SU-DHL-6 (cell line): ENCODE measurements around the gene STK40.

Experiments used
- H2AFZ ChIP-seq: fragments of 200-600 bp; sonication (generic); 2 replicates; pipeline ENCODE4 v1.6.1; 2014; ENCODE audit warnings: low read depth, mild to moderate bottlenecking, moderate library complexity, mixed read lengths, antibody characterized with exemption, low read length; ENCODE audit not compliant: severe bottlenecking
- H3F3A ChIP-seq: fragments of 200-600 bp; shearing (Covaris generic); 2 replicates; pipeline ENCODE4 v1.6.0; 2016; ENCODE audit warnings: antibody characterized with exemption, mild to moderate bottlenecking; ENCODE audit not compliant: insufficient read depth
- H3K27ac ChIP-seq: fragments of 200-600 bp; sonication (generic); 2 replicates; pipeline ENCODE4 v1.5.1; 2016; ENCODE audit warnings: low read depth, mild to moderate bottlenecking, low read length, moderate library complexity, mixed read lengths
- H3K27me3 ChIP-seq: fragments of 200-600 bp; sonication (generic), shearing (Covaris generic); 2 replicates; pipeline ENCODE4 v1.6.0; 2014; ENCODE audit warnings: mild to moderate bottlenecking, low read length
- H3K36me3 ChIP-seq: fragments of 200-600 bp; sonication (generic); 2 replicates; pipeline ENCODE4 v1.6.1; 2014; ENCODE audit warnings: mild to moderate bottlenecking, low read length, mixed read lengths
- H3K4me2 ChIP-seq: fragments of 300-600, 200-600 bp; shearing (Covaris generic), sonication (generic); 2 replicates; pipeline ENCODE4 v1.6.0; 2014; ENCODE audit warnings: low read length, low read depth, mild to moderate bottlenecking; ENCODE audit not compliant: poor library complexity, severe bottlenecking
- H3K4me3 ChIP-seq: fragments of 200-600 bp; sonication (generic); 2 replicates; pipeline ENCODE4 v1.5.1; 2014; ENCODE audit warnings: antibody characterized with exemption, low read length, mild to moderate bottlenecking, mixed read lengths; ENCODE audit not compliant: insufficient read depth, poor library complexity, severe bottlenecking
- H3K79me2 ChIP-seq: fragments of 200-600 bp; sonication (generic); 2 replicates; pipeline ENCODE4 v1.6.1; 2014; ENCODE audit warnings: mild to moderate bottlenecking, low read length, moderate library complexity; ENCODE audit not compliant: insufficient read depth
- H3K9ac ChIP-seq: fragments of 200-600 bp; sonication (generic); 2 replicates; pipeline ENCODE4 v1.7.0; 2014; ENCODE audit warnings: mild to moderate bottlenecking, low read length
- H3K9me2 ChIP-seq: fragments of 200-600 bp; sonication (generic); replicated peaks from 2 replicates; pipeline ENCODE4 v1.6.1; 2014; ENCODE audit warnings: low read length; ENCODE audit not compliant: insufficient read depth
- H3K9me3 ChIP-seq: fragments of 200-600 bp; sonication (generic); 2 replicates; pipeline ENCODE4 v1.6.1; 2014; ENCODE audit warnings: low read length, mixed read lengths; ENCODE audit not compliant: insufficient read depth
- H4K20me1 ChIP-seq: fragments of 200-600 bp; sonication (generic); 2 replicates; pipeline ENCODE4 v1.6.1; 2014; ENCODE audit warnings: low read depth, mild to moderate bottlenecking, antibody characterized with exemption, low read length, moderate library complexity, mixed read lengths
- EZH2phosphoT487 ChIP-seq: fragments of 200-600 bp; sonication (generic), shearing (Covaris generic); conservative IDR thresholded peaks from 2 replicates; pipeline ENCODE4 v1.6.1; 2018; ENCODE audit warnings: mild to moderate bottlenecking, antibody characterized with exemption, low read length, moderate library complexity, mixed read lengths
- TF ChIP-seq, protein P1 (sequence below): fragments of 200-600 bp; sonication (generic); IDR thresholded peaks from one replicate; pipeline ENCODE4 v1.5.1; 2017; ENCODE audit warnings: antibody characterized with exemption, mild to moderate bottlenecking, low read length, moderate library complexity; ENCODE audit not compliant: insufficient read depth, poor library complexity, severe bottlenecking

The STK40 gene

DNA sequence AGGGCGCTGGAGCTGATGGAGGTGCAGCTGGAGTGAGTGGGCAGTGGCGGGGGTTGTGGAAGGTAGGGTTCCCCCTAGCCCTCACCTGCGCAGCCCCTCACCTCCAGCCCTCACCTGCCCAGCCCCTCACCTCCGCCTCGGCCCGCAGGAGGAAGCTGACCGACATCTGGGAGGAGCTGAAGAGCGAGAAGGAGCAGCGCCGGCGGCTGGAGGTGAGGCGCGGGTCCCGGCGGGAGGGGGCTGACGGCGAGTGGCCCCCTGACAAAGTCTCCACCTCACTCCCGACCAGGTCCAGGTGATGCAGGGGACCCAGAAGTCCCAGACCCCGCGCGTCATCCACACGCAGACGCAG, 65.0 kb downstream of the STK40 start:
- no peak overlapping the region for H3K9ac ChIP-seq
- no peaks in the 10 kb centered on the region for H3K27me3 ChIP-seq
- peak overlapping the region; percentile 14 for H3K4me2 ChIP-seq
- H3K36me3 ChIP-seq = no peaks in the 10 kb centered on the region
- H3K27ac ChIP-seq = no peak overlapping the region
- no peaks in the 10 kb centered on the region for H4K20me1 ChIP-seq
- H3K4me3 ChIP-seq = no peak overlapping the region
- H3K9me3 ChIP-seq = no peaks in the 10 kb centered on the region
- H3K9me2 ChIP-seq = no peaks in the 10 kb centered on the region
- H2AFZ ChIP-seq = no peak overlapping the region
- TF ChIP-seq, protein P1, sequence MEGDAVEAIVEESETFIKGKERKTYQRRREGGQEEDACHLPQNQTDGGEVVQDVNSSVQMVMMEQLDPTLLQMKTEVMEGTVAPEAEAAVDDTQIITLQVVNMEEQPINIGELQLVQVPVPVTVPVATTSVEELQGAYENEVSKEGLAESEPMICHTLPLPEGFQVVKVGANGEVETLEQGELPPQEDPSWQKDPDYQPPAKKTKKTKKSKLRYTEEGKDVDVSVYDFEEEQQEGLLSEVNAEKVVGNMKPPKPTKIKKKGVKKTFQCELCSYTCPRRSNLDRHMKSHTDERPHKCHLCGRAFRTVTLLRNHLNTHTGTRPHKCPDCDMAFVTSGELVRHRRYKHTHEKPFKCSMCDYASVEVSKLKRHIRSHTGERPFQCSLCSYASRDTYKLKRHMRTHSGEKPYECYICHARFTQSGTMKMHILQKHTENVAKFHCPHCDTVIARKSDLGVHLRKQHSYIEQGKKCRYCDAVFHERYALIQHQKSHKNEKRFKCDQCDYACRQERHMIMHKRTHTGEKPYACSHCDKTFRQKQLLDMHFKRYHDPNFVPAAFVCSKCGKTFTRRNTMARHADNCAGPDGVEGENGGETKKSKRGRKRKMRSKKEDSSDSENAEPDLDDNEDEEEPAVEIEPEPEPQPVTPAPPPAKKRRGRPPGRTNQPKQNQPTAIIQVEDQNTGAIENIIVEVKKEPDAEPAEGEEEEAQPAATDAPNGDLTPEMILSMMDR = no peak
- TF ChIP-seq EZH2phosphoT487 = no peak
- no peaks in the 10 kb centered on the region for H3F3A ChIP-seq
- H3K79me2 ChIP-seq = no peaks in the 10 kb centered on the region

DNA sequence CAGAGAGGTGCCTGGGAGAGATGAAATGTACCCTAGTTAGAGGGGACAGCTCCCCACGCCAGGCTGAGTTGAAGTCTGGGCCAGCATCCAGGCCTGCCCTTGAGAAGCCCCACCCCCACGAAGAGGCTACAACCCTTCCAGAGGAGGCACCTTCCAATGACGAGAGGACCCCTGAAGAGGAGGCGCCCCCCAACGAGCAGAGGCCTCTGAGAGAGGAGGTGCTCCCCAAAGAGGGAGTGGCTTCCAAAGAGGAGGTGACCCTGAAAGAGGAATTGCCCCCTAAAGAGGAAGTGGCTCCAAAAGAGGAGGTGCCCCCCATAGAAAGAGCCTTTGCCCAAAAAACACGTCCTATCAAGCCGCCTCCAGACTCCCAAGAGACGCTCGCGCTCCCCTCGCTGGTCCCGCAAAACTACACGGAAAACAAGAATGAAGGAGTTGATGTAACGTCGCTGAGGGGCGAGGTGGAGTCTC, 65.4 kb downstream of the STK40 start:
- Histone ChIP-seq H3K79me2 (no peaks in the 10 kb centered on the region), H3K9ac (no peak overlapping the region), H4K20me1 (no peaks in the 10 kb centered on the region), H2AFZ (no peak overlapping the region), H3F3A (no peaks in the 10 kb centered on the region), H3K36me3 (no peaks in the 10 kb centered on the region), H3K9me2 (no peaks in the 10 kb centered on the region), H3K27ac (no peak overlapping the region), H3K27me3 (no peaks in the 10 kb centered on the region), H3K9me3 (no peaks in the 10 kb centered on the region), H3K4me2 (no peak overlapping the region), H3K4me3 (no peak overlapping the region)
- no peak for TF ChIP-seq EZH2phosphoT487
- TF ChIP-seq, protein P1 = no peak

DNA sequence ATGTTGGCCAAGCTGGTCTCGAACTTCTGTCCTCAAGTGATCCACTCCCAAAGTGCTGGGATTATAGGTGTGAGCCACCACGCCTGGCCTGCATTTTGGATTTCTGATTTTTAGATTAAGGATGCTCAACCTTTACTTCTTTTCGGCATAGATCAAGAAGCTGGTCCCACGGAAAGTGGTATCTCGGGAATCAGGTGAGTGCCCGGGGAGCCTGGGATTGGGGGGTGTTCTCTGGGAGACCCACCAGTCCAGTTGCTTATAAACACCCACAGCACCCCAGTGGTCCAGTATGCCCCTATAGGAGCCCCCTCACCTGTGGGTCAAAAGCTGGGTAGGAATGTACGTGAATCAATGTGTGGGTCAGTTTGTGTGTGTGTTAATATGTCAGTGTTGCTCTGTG, 76.3 kb downstream of the STK40 start:
- TF ChIP-seq, protein P1 = no peak
- TF ChIP-seq EZH2phosphoT487 = no peak
- no peaks in the 10 kb centered on the region for H3K9me3 ChIP-seq
- no peak overlapping the region for H2AFZ ChIP-seq
- H3K27ac ChIP-seq = no peak overlapping the region
- H3K9me2 ChIP-seq = no peaks in the 10 kb centered on the region
- no peak overlapping the region for H3K4me2 ChIP-seq
- H3K27me3 ChIP-seq = no peaks in the 10 kb centered on the region
- 0 out of 2 replicates have a peak, but pooled peaks cover 2% of the 10 kb centered on the region for H3K36me3 ChIP-seq
- H3K9ac ChIP-seq = no peak overlapping the region
- peaks cover 16% of the 10 kb centered on the region for H3F3A ChIP-seq
- H3K79me2 ChIP-seq = no peaks in the 10 kb centered on the region
- no peak overlapping the region for H3K4me3 ChIP-seq
- H4K20me1 ChIP-seq = no peaks in the 10 kb centered on the region
